DOHH2 (cell line): Measurements from ENCODE around the gene SYT3.

Experiments used
- H3F3A ChIP-seq: fragments of 200-600 bp; sonication (generic), shearing (Covaris generic); 2 replicates; pipeline ENCODE4 v1.6.0; 2016; ENCODE audit warnings: antibody characterized with exemption, mild to moderate bottlenecking; ENCODE audit not compliant: control insufficient read depth, insufficient read depth
- H3K27ac ChIP-seq: fragments of 200-600 bp; sonication (generic); 2 replicates; pipeline ENCODE4 v1.5.1; 2014; ENCODE audit warnings: low read depth, mild to moderate bottlenecking, low read length, moderate library complexity
- H3K27me3 ChIP-seq: fragments of 200-600 bp; sonication (generic); 2 replicates; pipeline ENCODE4 v1.6.1; 2014; ENCODE audit warnings: mild to moderate bottlenecking, low read length, mixed read lengths; ENCODE audit not compliant: control insufficient read depth
- H3K36me3 ChIP-seq: fragments of 200-600 bp; sonication (generic); 2 replicates; pipeline ENCODE4 v1.6.1; 2014; ENCODE audit warnings: mild to moderate bottlenecking, low read length, moderate library complexity, mixed read lengths; ENCODE audit not compliant: control insufficient read depth
- H3K4me1 ChIP-seq: fragments of 200-600 bp; sonication (generic); 2 replicates; pipeline ENCODE4 v1.6.1; 2014; ENCODE audit warnings: mild to moderate bottlenecking, low read length, mixed read lengths; ENCODE audit not compliant: control insufficient read depth
- H3K4me2 ChIP-seq: fragments of 200-600 bp; sonication (generic); 2 replicates; pipeline ENCODE4 v1.6.0; 2014; ENCODE audit warnings: mild to moderate bottlenecking, low read length, moderate library complexity
- H3K4me3 ChIP-seq: fragments of 200-600 bp; sonication (generic); 2 replicates; pipeline ENCODE4 v1.5.1; 2014; ENCODE audit warnings: mild to moderate bottlenecking, low read length, mixed read lengths
- H3K79me2 ChIP-seq: fragments of 200-600 bp; sonication (generic); 2 replicates; pipeline ENCODE4 v1.6.1; 2014; ENCODE audit warnings: mild to moderate bottlenecking, low read length, mixed read lengths; ENCODE audit not compliant: control insufficient read depth
- H3K9me2 ChIP-seq: fragments of 200-600 bp; sonication (generic); replicated peaks from 2 replicates; pipeline ENCODE4 v1.6.1; 2014; ENCODE audit warnings: mild to moderate bottlenecking, low read length, mixed read lengths; ENCODE audit not compliant: control insufficient read depth
- H3K9me3 ChIP-seq: fragments of 200-600 bp; sonication (generic); 2 replicates; pipeline ENCODE4 v1.6.1; 2014; ENCODE audit warnings: antibody characterized with exemption, low read length, mixed read lengths; ENCODE audit not compliant: control insufficient read depth, insufficient read depth
- H4K20me1 ChIP-seq: fragments of 200-600 bp; sonication (generic); 2 replicates; pipeline ENCODE4 v1.6.0; 2014; ENCODE audit warnings: low read depth, mild to moderate bottlenecking, antibody characterized with exemption, low read length, moderate library complexity; ENCODE audit not compliant: control insufficient read depth, insufficient read depth
- EZH2phosphoT487 ChIP-seq: fragments of 200-600 bp; sonication (generic); IDR thresholded peaks from 2 replicates; pipeline ENCODE4 v1.6.1; 2017; ENCODE audit warnings: borderline replicate concordance, mild to moderate bottlenecking, antibody characterized with exemption, low read length, moderate library complexity, mixed read lengths
- TF ChIP-seq, protein P1 (sequence below): fragments of 200-600 bp; sonication (generic); IDR thresholded peaks from one replicate; pipeline ENCODE4 v1.5.1; 2014; ENCODE audit warnings: antibody characterized with exemption, mild to moderate bottlenecking, low read depth, low read length; ENCODE audit not compliant: poor library complexity, severe bottlenecking

The SYT3 gene, protein sequence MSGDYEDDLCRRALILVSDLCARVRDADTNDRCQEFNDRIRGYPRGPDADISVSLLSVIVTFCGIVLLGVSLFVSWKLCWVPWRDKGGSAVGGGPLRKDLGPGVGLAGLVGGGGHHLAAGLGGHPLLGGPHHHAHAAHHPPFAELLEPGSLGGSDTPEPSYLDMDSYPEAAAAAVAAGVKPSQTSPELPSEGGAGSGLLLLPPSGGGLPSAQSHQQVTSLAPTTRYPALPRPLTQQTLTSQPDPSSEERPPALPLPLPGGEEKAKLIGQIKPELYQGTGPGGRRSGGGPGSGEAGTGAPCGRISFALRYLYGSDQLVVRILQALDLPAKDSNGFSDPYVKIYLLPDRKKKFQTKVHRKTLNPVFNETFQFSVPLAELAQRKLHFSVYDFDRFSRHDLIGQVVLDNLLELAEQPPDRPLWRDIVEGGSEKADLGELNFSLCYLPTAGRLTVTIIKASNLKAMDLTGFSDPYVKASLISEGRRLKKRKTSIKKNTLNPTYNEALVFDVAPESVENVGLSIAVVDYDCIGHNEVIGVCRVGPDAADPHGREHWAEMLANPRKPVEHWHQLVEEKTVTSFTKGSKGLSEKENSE

GRCh38 chr19:50639121-50640112, at the start of gene SYT3:
Gene SYT3, minus strand, starts transcription at chr19:50639881. Its CDS starts 2,470 bp downstream, at chr19:50637411.
- no peaks in the 10 kb centered on the region for H3K79me2 ChIP-seq
- H3K4me2 ChIP-seq: no peak within 1 kb of the TSS
- no peaks in the 10 kb centered on the region for H3K4me1 ChIP-seq
- H3K4me3 ChIP-seq: no peak within 1 kb of the TSS
- peaks cover 6% of the 10 kb centered on the region for H3K9me3 ChIP-seq
- no peaks in the 10 kb centered on the region for H4K20me1 ChIP-seq
- no peak within 1 kb of the TSS for H3K27ac ChIP-seq
- H3F3A ChIP-seq: no peaks in the 10 kb centered on the region
- H3K27me3 ChIP-seq: peaks cover 26% of the 10 kb centered on the region
- no peaks in the 10 kb centered on the region for H3K36me3 ChIP-seq
- no peaks in the 10 kb centered on the region for H3K9me2 ChIP-seq
- no peak for TF ChIP-seq EZH2phosphoT487
- TF ChIP-seq, protein P1, sequence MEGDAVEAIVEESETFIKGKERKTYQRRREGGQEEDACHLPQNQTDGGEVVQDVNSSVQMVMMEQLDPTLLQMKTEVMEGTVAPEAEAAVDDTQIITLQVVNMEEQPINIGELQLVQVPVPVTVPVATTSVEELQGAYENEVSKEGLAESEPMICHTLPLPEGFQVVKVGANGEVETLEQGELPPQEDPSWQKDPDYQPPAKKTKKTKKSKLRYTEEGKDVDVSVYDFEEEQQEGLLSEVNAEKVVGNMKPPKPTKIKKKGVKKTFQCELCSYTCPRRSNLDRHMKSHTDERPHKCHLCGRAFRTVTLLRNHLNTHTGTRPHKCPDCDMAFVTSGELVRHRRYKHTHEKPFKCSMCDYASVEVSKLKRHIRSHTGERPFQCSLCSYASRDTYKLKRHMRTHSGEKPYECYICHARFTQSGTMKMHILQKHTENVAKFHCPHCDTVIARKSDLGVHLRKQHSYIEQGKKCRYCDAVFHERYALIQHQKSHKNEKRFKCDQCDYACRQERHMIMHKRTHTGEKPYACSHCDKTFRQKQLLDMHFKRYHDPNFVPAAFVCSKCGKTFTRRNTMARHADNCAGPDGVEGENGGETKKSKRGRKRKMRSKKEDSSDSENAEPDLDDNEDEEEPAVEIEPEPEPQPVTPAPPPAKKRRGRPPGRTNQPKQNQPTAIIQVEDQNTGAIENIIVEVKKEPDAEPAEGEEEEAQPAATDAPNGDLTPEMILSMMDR: no peak

GRCh38 chr19:50688766-50689165, 49.1 kb upstream of the SYT3 start:
- Histone ChIP-seq H3K9me2 (no peaks in the 10 kb centered on the region), H3F3A (no peaks in the 10 kb centered on the region), H3K27me3 (peaks cover under 1% of the 10 kb centered on the region; the same call in 1 of the 2 replicates), H3K9me3 (no peaks in the 10 kb centered on the region), H3K79me2 (no peaks in the 10 kb centered on the region), H4K20me1 (peaks cover 1% of the 10 kb centered on the region; the same call in 1 of the 2 replicates), H3K4me2 (no peak overlapping the region), H3K36me3 (no peaks in the 10 kb centered on the region), H3K4me3 (no peak overlapping the region), H3K4me1 (no peaks in the 10 kb centered on the region), H3K27ac (no peak overlapping the region)
- TF ChIP-seq EZH2phosphoT487: no peak
- TF ChIP-seq, protein P1: no peak

- H3K36me3 ChIP-seq: no peaks in the 10 kb centered on the region
- H3K9me3 ChIP-seq: no peaks in the 10 kb centered on the region
- H3K9me2 ChIP-seq: no peaks in the 10 kb centered on the region
- H3K4me2 ChIP-seq: no peak overlapping the region
- H4K20me1 ChIP-seq: peaks cover 4% of the 10 kb centered on the region; the same call in 1 of the 2 replicates
- no peak overlapping the region for H3K4me3 ChIP-seq
- H3F3A ChIP-seq: no peaks in the 10 kb centered on the region
- no peaks in the 10 kb centered on the region for H3K79me2 ChIP-seq
- no peak overlapping the region for H3K27ac ChIP-seq
- TF ChIP-seq, protein P1: no peak
- no peak for TF ChIP-seq EZH2phosphoT487
- H3K27me3 ChIP-seq: peaks cover 5% of the 10 kb centered on the region; the same call in 1 of the 2 replicates
- H3K4me1 ChIP-seq: no peaks in the 10 kb centered on the region
Measured at GRCh38 chr19:50686310-50687032, 46.8 kb upstream of the SYT3 start.
